ENCODE measurements around the gene GATAD2A.
A peak's percentile ranks its signal among the peaks of the same experiment; 100 is the strongest.

Gene GATAD2A

GRCh38 chr19:19525611-19526380 lies 120.3 kb downstream of the GATAD2A start:
- no peak overlapping the region for H3K4me3 ChIP-seq (ENCODE audit: low read depth, low read length)
- no peak for DNase-seq (ENCODE audit: low read depth)
- TF ChIP-seq POLR2A (IDR thresholded peaks at IDR 0.05; ENCODE audit: extremely low read depth, insufficient read length) (no peak), MAX (IDR thresholded peaks at IDR 0.05; ENCODE audit: low read depth, low read length) (no peak)

- H3K4me3 ChIP-seq (ENCODE audit: low read depth, low read length): no peak overlapping the region
- DNase-seq (ENCODE audit: low read depth): peak; percentile 47
These were observed 121.3 kb downstream of the GATAD2A start for GRCh38 chr19:19526581-19527370.

GRCh38 chr19:19527371-19527656 lies 121.8 kb downstream of the GATAD2A start:
- no peak overlapping the region for H3K4me3 ChIP-seq (ENCODE audit: low read depth, low read length)
- no peak for DNase-seq (ENCODE audit: low read depth)
- TF ChIP-seq POLR2A (IDR thresholded peaks at IDR 0.05; ENCODE audit: extremely low read depth, insufficient read length) (no peak), MYC (IDR thresholded peaks at IDR 0.05; ENCODE audit: low read depth, low read length) (no peak), CTCF (IDR thresholded peaks at IDR 0.05; ENCODE audit: low read depth, low read length) (no peak), MAX (IDR thresholded peaks at IDR 0.05; ENCODE audit: low read depth, low read length) (no peak)

More at GRCh38 chr19:19526581-19527370, 121.3 kb downstream of the GATAD2A start:
- TF ChIP-seq POLR2A (IDR thresholded peaks at IDR 0.05; ENCODE audit: extremely low read depth, insufficient read length) (no peak), CTCF (IDR thresholded peaks at IDR 0.05; ENCODE audit: low read depth, low read length) (no peak), MAX (IDR thresholded peaks at IDR 0.05; ENCODE audit: low read depth, low read length) (no peak), MYC (IDR thresholded peaks at IDR 0.05; ENCODE audit: low read depth, low read length) (no peak)

GRCh38 chr19:19527674-19528625 lies 122.5 kb downstream of the GATAD2A start:
- no peak for DNase-seq (ENCODE audit: low read depth)
- TF ChIP-seq MAX (IDR thresholded peaks at IDR 0.05; ENCODE audit: low read depth, low read length) (no peak), MYC (IDR thresholded peaks at IDR 0.05; ENCODE audit: low read depth, low read length) (no peak), CTCF (IDR thresholded peaks at IDR 0.05; ENCODE audit: low read depth, low read length) (no peak), POLR2A (IDR thresholded peaks at IDR 0.05; ENCODE audit: extremely low read depth, insufficient read length) (no peak)
- no peak overlapping the region for H3K4me3 ChIP-seq (ENCODE audit: low read depth, low read length)

- DNase-seq (ENCODE audit: low read depth): no peak
- TF ChIP-seq CTCF (IDR thresholded peaks at IDR 0.05; ENCODE audit: low read depth, low read length): no peak
- no peak for TF ChIP-seq MAX (IDR thresholded peaks at IDR 0.05; ENCODE audit: low read depth, low read length)
- TF ChIP-seq MYC (IDR thresholded peaks at IDR 0.05; ENCODE audit: low read depth, low read length): no peak
- no peak for TF ChIP-seq POLR2A (IDR thresholded peaks at IDR 0.05; ENCODE audit: extremely low read depth, insufficient read length)
- no peak within 1 kb of the TSS for H3K4me3 ChIP-seq (ENCODE audit: low read depth, low read length)
These were observed 123.4 kb downstream of the GATAD2A start, which contains the start of gene YJEFN3 for GRCh38 chr19:19528721-19529490. TSS of gene YJEFN3 (plus strand) at chr19:19528911. CDS start at chr19:19528933, 22 bp downstream.
